Type B pancreatic cell (in vitro differentiated cells): Measurements from ENCODE around the gene PEAK3. TPM values are rescaled to one million over a fixed set of nuclear protein-coding genes. Genes with fewer than 3 reads are reported as not detected.
A peak's percentile ranks its signal among the peaks of the same experiment; 100 is the strongest.

Source experiments
- DNase-seq: peaks from one replicate; pipeline ENCODE4 v3.0.0; 2021; ENCODE audit warnings: mixed read lengths; ENCODE audit not compliant: unreplicated experiment; ENCODE audit errors: extremely low spot score
- H3K27ac Mint-ChIP-seq: 2 replicates; pipeline ENCODE4 v1.8.0; 2021; ENCODE audit warnings: mild to moderate bottlenecking, mixed read lengths
- H3K27me3 Mint-ChIP-seq: 2 replicates; pipeline ENCODE4 v1.8.0; 2021; ENCODE audit warnings: mixed read lengths
- H3K36me3 Mint-ChIP-seq: 2 replicates; pipeline ENCODE4 v1.8.0; 2021; ENCODE audit warnings: mixed read lengths
- H3K4me1 Mint-ChIP-seq: one replicate; pipeline ENCODE4 v1.8.0; 2021; ENCODE audit warnings: mixed read lengths; ENCODE audit not compliant: unreplicated experiment
- H3K4me3 Mint-ChIP-seq: 2 replicates; pipeline ENCODE4 v1.8.0; 2021; ENCODE audit warnings: mild to moderate bottlenecking, mixed read lengths
- H3K9me3 Mint-ChIP-seq: 2 replicates; pipeline ENCODE4 v1.8.0; 2021; ENCODE audit warnings: mixed read lengths
- CTCF ChIP-seq: fragments of 200-600 bp; sonication (generic); conservative IDR thresholded peaks from 2 replicates; pipeline ENCODE4 v1.5.0; 2021; ENCODE audit warnings: antibody characterized with exemption, mild to moderate bottlenecking
- total RNA-seq: library from RNA; stranded (reverse); gene quantifications from 2 replicates; pipeline ENCODE4 v1.2.1, GENCODE V29; 2021; ENCODE audit warnings: low replicate concordance

The PEAK3 gene
- total RNA-seq, 1 donor from 2014 or later, result not detected

DNA sequence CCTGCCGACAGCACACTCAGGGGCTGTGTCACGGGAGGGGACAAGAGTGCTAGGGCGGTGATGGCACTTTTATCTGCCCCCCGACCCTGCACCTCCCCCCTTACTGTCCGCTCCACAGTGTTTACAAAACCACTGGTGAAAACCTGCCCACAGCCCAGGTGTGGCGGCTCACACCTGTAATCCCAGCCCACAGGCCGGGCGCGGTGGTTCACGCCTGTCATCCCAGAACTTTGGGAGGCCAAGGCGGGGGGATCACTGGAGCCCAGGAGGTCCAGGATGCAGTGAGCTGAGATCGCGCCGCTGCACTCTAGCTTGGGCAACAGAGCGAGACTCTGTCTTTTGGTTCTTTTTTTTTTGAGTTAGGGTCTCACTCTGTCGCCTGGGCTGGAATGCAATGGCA is 14.2 kb upstream of the PEAK3 start:
- Mint-ChIP-seq H3K4me1 (peaks cover 10% of the 10 kb centered on the region), H3K27me3 (peaks cover 44% of the 10 kb centered on the region), H3K36me3 (no peaks in the 10 kb centered on the region)

DNA sequence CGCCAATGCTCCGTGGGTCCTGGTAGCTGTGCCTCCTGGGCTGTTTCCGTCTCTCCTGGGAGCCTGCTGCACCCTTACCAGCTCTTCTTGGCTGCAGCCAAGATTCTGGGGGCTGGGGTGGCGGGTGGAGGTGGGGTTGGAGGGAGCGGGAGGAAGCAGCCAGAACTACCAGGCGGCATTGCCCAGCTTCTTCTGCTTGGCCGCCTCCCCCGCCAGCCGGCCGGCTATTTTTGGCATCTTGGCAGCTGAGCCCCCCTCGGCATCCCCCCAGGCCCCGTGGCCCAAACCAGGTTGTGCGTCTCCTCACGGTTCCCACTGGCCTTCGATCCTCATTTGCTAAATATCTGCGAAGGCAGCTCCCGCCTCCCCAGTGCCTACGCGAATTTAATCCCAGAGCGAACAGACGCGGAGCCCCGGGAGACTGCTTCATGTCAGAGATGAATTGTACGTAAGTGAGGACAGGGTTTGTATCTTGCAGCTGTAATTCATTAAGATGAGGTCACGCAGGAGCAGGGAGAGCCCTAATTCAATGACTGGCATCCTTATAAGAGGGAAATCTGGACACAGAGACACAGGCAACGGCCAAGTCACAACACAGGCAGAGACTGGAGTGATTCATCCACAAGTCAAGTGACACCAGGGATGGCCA is 12.8 kb upstream of the PEAK3 start:
- Mint-ChIP-seq H3K27ac (no peak overlapping the region), H3K4me3 (peak overlapping the region; percentile 35), H3K27me3 (peaks cover 54% of the 10 kb centered on the region), H3K4me1 (peaks cover 10% of the 10 kb centered on the region), H3K36me3 (no peaks in the 10 kb centered on the region), H3K9me3 (no peaks in the 10 kb centered on the region)
- no peak for TF ChIP-seq CTCF
- DNase-seq, result no peak

More for the DNA sequence above, 14.2 kb upstream of the PEAK3 start:
- Mint-ChIP-seq H3K27ac (no peak overlapping the region), H3K9me3 (no peaks in the 10 kb centered on the region), H3K4me3 (no peak overlapping the region)
- DNase-seq, result no peak
- no peak for TF ChIP-seq CTCF

DNA sequence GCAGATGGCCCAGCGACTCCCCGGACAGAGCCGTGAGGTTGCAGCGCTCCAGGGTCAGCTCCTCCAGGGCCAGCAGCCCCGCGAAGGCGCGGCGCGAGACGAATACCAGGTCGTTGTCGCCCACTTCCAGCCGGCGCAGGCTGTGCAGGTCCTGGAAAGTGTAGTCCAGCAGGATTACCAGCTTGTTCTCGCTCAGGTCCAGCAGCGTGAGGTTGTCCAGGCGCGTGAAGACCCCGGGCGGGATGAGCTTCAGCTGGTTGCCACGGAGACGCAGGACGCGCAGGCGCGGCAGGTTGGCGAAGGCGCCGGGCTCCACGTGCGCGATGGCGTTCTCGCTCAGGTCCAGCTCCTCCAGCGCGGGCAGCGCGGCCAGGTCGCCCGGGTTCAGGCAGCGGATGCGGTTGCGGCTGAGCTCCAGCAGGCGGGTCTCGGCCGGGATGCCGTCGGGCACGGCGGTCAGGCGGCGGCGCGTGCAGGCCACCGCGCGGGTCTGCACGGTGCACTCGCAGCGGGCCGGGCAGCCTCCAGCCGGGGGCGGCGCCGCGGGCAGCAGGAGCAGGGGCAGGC is 9.3 kb upstream of the PEAK3 start:
- Mint-ChIP-seq H3K4me1 (peaks cover 10% of the 10 kb centered on the region), H3K4me3 (no peak overlapping the region), H3K27me3 (peaks cover 86% of the 10 kb centered on the region), H3K36me3 (no peaks in the 10 kb centered on the region), H3K27ac (no peak overlapping the region), H3K9me3 (no peaks in the 10 kb centered on the region)
- TF ChIP-seq CTCF, result peak; percentile 60
- DNase-seq, result no peak

DNA sequence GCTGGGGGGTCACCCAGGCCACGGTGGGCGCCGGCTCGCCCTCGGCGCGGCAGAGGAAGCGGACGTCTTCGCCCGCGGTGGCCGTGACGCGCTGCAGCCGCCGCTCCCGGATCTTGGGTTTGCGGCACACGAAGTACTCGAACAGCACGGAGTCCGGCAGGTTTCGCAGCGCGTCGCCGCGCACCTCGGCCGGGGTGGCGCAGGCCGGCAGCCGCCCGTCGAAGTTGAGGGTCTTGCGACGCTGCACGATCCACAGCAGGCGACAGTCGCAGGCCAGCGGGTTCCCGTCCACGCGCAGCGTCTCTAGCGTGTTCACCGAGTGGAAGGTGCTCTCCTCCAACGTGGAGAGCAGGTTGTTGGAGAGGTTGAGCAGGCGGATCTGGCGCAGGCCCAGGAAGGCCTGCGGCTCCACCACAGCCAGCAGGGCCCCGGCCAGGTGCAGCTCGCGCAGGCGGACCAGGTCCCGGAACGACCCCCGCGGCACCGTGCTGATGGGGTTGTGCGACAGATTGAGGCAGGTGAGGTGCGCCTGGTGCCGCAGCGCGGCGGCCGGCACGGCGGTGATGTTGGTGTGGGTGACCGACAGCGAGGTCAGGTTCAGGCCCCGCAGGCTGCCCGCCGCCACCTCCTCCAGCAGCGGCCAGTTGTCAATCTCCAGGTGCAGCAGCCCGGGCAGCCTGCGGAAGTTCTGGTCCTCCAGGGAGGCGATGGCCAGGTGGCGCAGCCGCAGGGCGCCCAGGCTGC is 8.6 kb upstream of the PEAK3 start:
- Mint-ChIP-seq H3K4me3 (peak overlapping the region; percentile 22), H3K9me3 (no peaks in the 10 kb centered on the region), H3K27me3 (peaks cover 85% of the 10 kb centered on the region), H3K36me3 (no peaks in the 10 kb centered on the region), H3K4me1 (peaks cover 10% of the 10 kb centered on the region), H3K27ac (no peak overlapping the region)
- DNase-seq, result no peak
- TF ChIP-seq CTCF, result no peak

GRCh38 chr19:2289714-2290435 is 7.9 kb upstream of the PEAK3 start:
- DNase-seq, result no peak
- peaks cover 5% of the 10 kb centered on the region for H3K4me1 Mint-ChIP-seq
- H3K27ac Mint-ChIP-seq, result no peak overlapping the region
- peak overlapping the region; percentile 77 for H3K4me3 Mint-ChIP-seq
- no peak for TF ChIP-seq CTCF
- H3K9me3 Mint-ChIP-seq, result no peaks in the 10 kb centered on the region
- no peaks in the 10 kb centered on the region for H3K36me3 Mint-ChIP-seq
- peaks cover 85% of the 10 kb centered on the region for H3K27me3 Mint-ChIP-seq
